Stimulated activated CD4-positive, alpha-beta T cell treated with anti-CD3 and anti-CD28 coated beads, Interleukin-2, amount 100 ng/mL, for 4 hours (primary cell): ENCODE measurements around the gene EPB41L4A.

Experiments used
- DNase-seq: peaks from one replicate; pipeline ENCODE4 v3.0.0-alpha.2; 2020; ENCODE audit warnings: low read depth

EPB41L4A gene

GRCh38 chr5:112205846-112206245 is 213.2 kb downstream of the EPB41L4A start:
- DNase-seq = no peak

GRCh38 chr5:112203229-112203628 is 215.8 kb downstream of the EPB41L4A start:
- DNase-seq = no peak

DNA sequence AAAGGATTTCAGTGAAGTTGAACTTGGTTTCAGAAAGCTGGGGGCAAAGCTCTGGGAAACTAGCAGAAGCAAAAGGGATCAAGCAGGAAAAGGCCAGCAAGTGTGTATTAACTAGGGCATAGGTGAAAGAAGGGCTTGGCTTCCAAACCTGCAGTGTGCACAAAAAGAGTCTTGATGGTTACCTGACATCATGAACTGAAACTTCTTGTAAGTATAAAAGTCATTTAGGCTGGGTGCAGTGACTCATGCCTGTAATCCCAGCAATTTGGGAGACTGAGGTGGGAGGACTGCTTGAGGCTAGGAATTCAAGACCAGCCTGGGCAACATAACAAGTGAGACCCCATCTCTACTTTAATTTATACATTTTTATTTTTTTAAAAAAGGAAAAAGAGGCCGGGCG is 216.4 kb downstream of the EPB41L4A start:
- DNase-seq = no peak

- DNase-seq = no peak
These were observed 217.9 kb downstream of the EPB41L4A start for GRCh38 chr5:112201141-112201540.

DNA sequence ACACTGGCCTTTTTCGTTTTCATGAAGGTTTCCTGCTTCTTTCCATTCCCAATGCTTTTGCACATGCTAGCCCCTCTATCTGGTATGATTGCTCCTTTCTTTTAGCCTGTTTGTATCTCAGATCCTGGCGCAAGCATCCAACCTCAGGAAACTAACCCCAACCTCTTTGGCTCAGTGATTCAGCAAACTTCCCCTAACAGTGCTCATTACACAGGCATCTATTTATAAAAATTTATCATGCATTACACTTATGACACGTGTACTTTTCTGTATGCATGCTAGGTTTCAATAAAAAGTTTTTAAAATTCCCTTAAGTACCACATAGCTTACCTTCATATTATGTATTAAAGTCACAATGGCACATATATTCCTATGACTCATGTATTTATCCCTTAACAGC is 218.9 kb downstream of the EPB41L4A start:
- DNase-seq = no peak

- no peak for DNase-seq
These were observed 222.5 kb downstream of the EPB41L4A start for GRCh38 chr5:112196584-112196983.

GRCh38 chr5:112195924-112196323 is 223.2 kb downstream of the EPB41L4A start:
- DNase-seq = no peak

- DNase-seq = no peak
These were observed 226.2 kb downstream of the EPB41L4A start for GRCh38 chr5:112192866-112193265.

DNA sequence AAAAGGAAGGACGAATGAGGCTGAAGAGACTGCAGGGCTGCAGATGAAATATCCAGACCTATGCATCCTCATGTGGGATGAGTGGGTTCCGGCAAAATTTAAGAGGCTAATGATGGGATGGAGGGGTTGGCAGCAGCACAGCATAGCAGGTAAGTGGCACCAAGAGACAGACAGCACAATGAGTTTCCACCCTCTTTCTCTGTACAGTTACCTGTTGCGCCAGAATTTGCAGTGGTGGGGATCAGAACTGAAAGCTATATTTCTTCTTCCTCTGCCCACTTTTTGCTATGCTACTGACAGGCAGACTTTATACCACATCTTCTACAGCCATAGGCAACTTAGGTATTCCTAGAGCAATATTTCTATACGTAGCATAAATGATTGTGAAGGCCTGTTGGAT is 227.0 kb downstream of the EPB41L4A start:
- no peak for DNase-seq

- DNase-seq = no peak
These were observed 229.7 kb downstream of the EPB41L4A start for GRCh38 chr5:112189391-112189790.

- DNase-seq = no peak
These were observed 232.6 kb downstream of the EPB41L4A start for GRCh38 chr5:112186401-112186990.

GRCh38 chr5:112183874-112184273 is 235.2 kb downstream of the EPB41L4A start:
- no peak for DNase-seq

GRCh38 chr5:112183103-112183711 is 235.9 kb downstream of the EPB41L4A start:
- no peak for DNase-seq

DNA sequence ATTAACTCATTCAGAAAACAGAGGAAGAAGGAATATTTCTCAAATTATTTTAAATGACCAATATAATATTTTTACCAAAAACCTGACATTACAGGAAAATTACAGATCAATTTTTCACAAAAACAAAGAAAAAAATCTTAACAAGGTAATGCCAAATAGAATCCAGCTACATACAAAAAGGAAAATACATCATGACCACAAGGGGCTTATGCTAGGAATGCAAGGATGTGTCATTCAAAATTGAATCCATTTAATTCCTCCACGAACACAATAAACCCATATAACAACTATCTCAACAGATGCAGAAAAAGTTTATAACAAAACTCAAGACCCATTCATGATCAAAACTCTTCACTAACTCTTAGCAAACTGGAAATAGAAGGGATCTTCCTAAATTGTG is 239.8 kb downstream of the EPB41L4A start:
- no peak for DNase-seq

GRCh38 chr5:112174959-112175594 is 244.0 kb downstream of the EPB41L4A start:
- no peak for DNase-seq

GRCh38 chr5:112165897-112166737 is 253.0 kb downstream of the EPB41L4A start:
- DNase-seq = no peak

DNA sequence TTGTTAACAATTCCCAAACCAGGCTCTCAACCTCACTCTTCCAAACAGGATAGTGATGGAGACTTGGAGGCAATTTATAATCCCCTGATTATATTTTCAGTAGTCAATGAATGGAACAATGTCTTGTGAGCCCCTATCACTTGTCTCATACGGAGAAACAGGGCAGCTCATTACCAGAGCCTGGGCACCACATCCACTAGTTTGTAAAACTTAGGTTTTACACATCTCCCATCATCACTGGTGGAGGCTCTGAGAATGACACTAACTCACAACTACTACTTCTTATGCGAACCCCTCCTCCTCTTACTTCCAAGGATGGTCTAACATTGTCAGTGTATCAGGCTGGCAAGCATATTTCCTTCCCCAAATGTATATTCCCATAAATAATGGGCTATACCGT is 253.7 kb downstream of the EPB41L4A start:
- DNase-seq = no peak

DNA sequence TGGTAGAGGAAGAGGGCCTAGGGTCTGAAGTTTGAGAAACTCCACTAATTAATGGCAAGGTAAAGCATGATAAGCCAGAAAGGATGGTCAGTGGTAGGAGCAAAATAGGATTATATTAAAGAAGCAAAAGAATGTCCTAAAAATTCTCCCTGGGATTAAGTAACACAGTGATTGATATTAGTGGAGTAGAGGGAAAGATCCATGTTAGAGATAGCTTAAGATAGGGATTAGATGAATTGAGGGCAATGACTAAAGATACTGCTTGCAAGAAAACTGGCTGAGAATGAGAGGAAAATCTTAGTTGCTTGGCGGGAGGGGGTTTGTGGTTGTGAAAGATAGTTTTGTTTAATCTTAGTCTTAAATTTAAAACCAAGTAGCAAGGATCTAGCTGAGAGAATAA is 255.6 kb downstream of the EPB41L4A start:
- no peak for DNase-seq

GRCh38 chr5:112161392-112161748 is 257.7 kb downstream of the EPB41L4A start:
- no peak for DNase-seq

- DNase-seq = peak; percentile 86
These were observed 258.3 kb downstream of the EPB41L4A start for GRCh38 chr5:112160652-112161391.

DNA sequence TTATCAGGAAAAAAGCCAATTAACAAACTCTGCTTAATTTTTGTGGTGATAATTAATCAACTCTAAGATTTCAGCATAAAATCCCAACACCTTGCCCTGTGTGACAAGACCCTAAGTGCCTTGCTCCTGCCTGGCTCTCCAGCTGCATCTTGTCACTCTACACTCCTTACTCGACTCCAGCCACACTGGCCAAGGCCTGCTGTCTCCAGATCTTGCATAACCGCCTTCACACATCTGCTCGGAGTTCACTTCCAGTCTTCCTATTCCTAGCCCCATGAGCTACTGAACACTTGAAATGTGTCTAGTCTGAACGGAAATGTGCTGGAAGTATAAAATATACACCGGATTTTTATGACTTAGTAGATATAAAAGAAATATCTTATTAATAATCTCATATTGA is 259.6 kb downstream of the EPB41L4A start:
- DNase-seq = no peak

DNA sequence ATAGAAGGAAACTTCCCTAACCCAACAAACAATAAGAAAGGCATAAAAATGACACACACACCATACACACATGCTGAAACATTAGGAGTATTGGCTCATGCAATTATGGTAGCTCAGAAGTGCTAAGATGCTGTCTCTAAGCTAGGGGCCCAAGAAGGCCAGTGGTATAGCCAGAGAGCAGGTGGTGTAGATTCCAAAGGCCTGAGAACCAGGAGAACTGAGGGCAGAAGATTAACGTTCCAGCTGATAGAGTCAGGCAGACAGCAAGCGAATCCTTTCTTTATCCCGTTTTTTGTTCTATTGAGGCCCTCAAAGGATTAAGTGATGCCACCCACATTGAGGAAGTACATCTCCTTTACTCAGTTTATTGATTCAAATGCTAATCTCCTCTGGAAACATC is 262.9 kb downstream of the EPB41L4A start:
- DNase-seq = no peak
